ENCODE data around the gene TESK2. TPM values are rescaled to one million over a fixed set of nuclear protein-coding genes. Genes with fewer than 3 reads are reported as not detected.
"Not testable (repeated sequence)": the region's sequence is repeated elsewhere in the genome, so short reads cannot be mapped to it uniquely, and the experiment has no call there.

The TESK2 gene
- total and polyA plus RNA-seq, 2 of the 8 experiments (the other 6 are each of a cell fraction or from before 2014, with no cell fraction given) = 10.8 to 12.6 TPM

DNA sequence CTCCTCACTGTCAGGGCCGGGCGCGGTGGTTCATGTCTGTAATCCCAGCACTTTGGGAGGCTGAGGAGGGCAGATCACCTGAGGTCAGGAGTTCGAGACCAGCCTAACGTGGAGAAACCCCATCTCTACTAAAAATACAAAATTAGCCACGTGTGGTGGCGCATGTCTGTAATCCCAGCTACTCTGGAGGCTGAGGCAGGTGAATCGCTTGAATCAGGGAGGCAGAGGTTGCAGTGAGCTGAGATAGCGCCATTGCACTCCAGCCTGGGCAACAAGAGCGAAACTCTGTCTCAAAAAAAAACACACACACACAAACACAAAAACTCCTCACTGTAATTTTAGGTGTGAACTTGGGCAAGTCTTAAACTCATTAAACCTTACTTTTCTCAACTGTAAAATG is 33.0 kb upstream of the TESK2 start:
- H3K23ac ChIP-seq (ENCODE audit: insufficient read length); H3K18ac ChIP-seq (ENCODE audit: extremely low read depth, low read length); H2BK120ac ChIP-seq (replicated peaks; ENCODE audit: low read depth, low read length); H3K27ac ChIP-seq (ENCODE audit: low read depth, low read length); H4K5ac ChIP-seq (ENCODE audit: insufficient read length, low read depth, low read length); H3K4me2 ChIP-seq (ENCODE audit: insufficient read depth in 1 of 2, low read depth in 2 of 2, low read length in 2 of 2); H3K56ac ChIP-seq (replicated peaks; ENCODE audit: insufficient read length, low read depth, low read length); H2BK20ac ChIP-seq (ENCODE audit: low read length); H3K23me2 ChIP-seq (ENCODE audit: low read depth, low read length); H3K9me3 ChIP-seq (ENCODE audit: insufficient read depth in 2 of 2, low read depth in 1 of 2, low read length in 1 of 2); H3K14ac ChIP-seq (ENCODE audit: insufficient read length); H3K4ac ChIP-seq (replicated peaks; ENCODE audit: insufficient read length, low read depth, low read length); H2AK5ac ChIP-seq (ENCODE audit: low read depth, low read length); H3K9ac ChIP-seq (replicated peaks in 1 of 4; ENCODE audit: extremely low read depth in 1 of 4, low read depth in 3 of 4, low read length in 3 of 4); DNase-seq (ENCODE audit: low read depth in 1 of 2, low spot score in 2 of 2); H4K8ac ChIP-seq (ENCODE audit: extremely low read depth, insufficient read depth, low read length); H2BK15ac ChIP-seq (ENCODE audit: low read length); H2BK12ac ChIP-seq (ENCODE audit: low read depth, low read length); H3K36me3 ChIP-seq (ENCODE audit: control insufficient read depth in 2 of 4, insufficient read depth in 4 of 4, low read length in 3 of 4); H2AFZ ChIP-seq (ENCODE audit: low read length); H2BK5ac ChIP-seq (ENCODE audit: low read depth, low read length); H3K79me1 ChIP-seq (ENCODE audit: low read depth, low read length); FAIRE-seq; H3K4me3 ChIP-seq (ENCODE audit: extremely low read depth in 1 of 4, insufficient read depth in 2 of 4, low read depth in 3 of 4, low read length in 4 of 4); H3K27me3 ChIP-seq (replicated peaks in 1 of 4; ENCODE audit: control insufficient read depth in 3 of 4, extremely low read depth in 1 of 4, insufficient read depth in 3 of 4, low read length in 3 of 4); H4K91ac ChIP-seq (replicated peaks; ENCODE audit: insufficient read length, low read length): not testable (repeated sequence)
- Histone ChIP-seq H4K20me1 (replicated peaks in 1 of 2; ENCODE audit: control insufficient read depth in 1 of 2, insufficient read depth in 2 of 2, low read length in 2 of 2) (peaks cover 9 to 12% of the 10 kb centered on the region in 2 experiments), H3K79me2 (ENCODE audit: control insufficient read depth in 1 of 2, insufficient read depth in 2 of 2, low read length in 2 of 2) (peaks cover 25 to 31% of the 10 kb centered on the region in 2 experiments), H3K4me1 (replicated peaks in 1 of 4; ENCODE audit: control insufficient read depth in 3 of 4, insufficient read depth in 4 of 4, low read length in 3 of 4) (peaks cover 2 to 12% (median 5%) of the 10 kb centered on the region in 4 experiments; a peak in 5 of 7 replicates)
- WGBS, 2 experiments (ENCODE audit: extremely low coverage in 1 of 2, insufficient coverage in 1 of 2, insufficient read length in 1 of 2, insufficient replicate concordance in 2 of 2, low coverage in 1 of 2, low lambda C conversion rate in 2 of 2, missing lambda C conversion rate in 1 of 2) = 89% methylated on average over 10 of the region's 10 CpGs; no CpG with 5 or more reads in 1 of the 2 experiments
- CTCF ChIA-PET (ENCODE audit: partially characterized antibody) = interaction anchor here (0.6 to 2.2 kb wide), 5 partner anchors 13 to 878 kb away, joined by 3 to 18 read pairs (median 4); no protein-coding TSS in a partner anchor
- POLR2A ChIA-PET (ENCODE audit: partially characterized antibody) = interaction anchor here (0.6 to 13.3 kb wide), 11 partner anchors 18 to 232 kb away, joined by 3 to 741 read pairs (median 6); partner anchors contain the start of genes AKR1A1, CCDC163, MMACHC and NASP

DNA sequence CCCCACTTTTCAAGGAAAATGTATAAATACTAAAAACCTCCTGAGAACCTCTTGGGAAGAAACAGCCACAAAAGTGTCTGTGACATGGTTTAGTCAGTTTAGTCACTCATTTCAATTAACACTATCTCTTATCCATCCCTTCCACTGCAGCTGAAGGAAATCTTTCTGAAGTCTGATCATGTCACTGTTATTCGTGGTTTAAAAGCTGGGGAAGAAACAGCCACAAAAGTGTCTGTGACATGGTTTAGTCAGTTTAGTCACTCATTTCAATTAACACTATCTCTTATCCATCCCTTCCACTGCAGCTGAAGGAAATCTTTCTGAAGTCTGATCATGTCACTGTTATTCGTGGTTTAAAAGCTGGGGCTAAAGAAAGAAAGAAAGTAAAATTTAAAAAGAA is 32.6 kb upstream of the TESK2 start:
- not testable (repeated sequence) for H3K4me3 ChIP-seq (ENCODE audit: extremely low read depth in 1 of 4, insufficient read depth in 2 of 4, low read depth in 3 of 4, low read length in 4 of 4); H3K9me3 ChIP-seq (ENCODE audit: insufficient read depth in 2 of 2, low read depth in 1 of 2, low read length in 1 of 2); DNase-seq (ENCODE audit: low read depth in 1 of 2, low spot score in 2 of 2); H3K4me2 ChIP-seq (ENCODE audit: insufficient read depth in 1 of 2, low read depth in 2 of 2, low read length in 2 of 2); H2BK120ac ChIP-seq (replicated peaks; ENCODE audit: low read depth, low read length); H4K91ac ChIP-seq (replicated peaks; ENCODE audit: insufficient read length, low read length); H2AK5ac ChIP-seq (ENCODE audit: low read depth, low read length); H3K18ac ChIP-seq (ENCODE audit: extremely low read depth, low read length); H2BK15ac ChIP-seq (ENCODE audit: low read length); H3K23ac ChIP-seq (ENCODE audit: insufficient read length); H3K27me3 ChIP-seq (replicated peaks in 1 of 4; ENCODE audit: control insufficient read depth in 3 of 4, extremely low read depth in 1 of 4, insufficient read depth in 3 of 4, low read length in 3 of 4); H4K5ac ChIP-seq (ENCODE audit: insufficient read length, low read depth, low read length); H3K9ac ChIP-seq (replicated peaks in 1 of 4; ENCODE audit: extremely low read depth in 1 of 4, low read depth in 3 of 4, low read length in 3 of 4); H3K27ac ChIP-seq (ENCODE audit: low read depth, low read length); H3K14ac ChIP-seq (ENCODE audit: insufficient read length); H2BK12ac ChIP-seq (ENCODE audit: low read depth, low read length); H3K23me2 ChIP-seq (ENCODE audit: low read depth, low read length); H2BK20ac ChIP-seq (ENCODE audit: low read length); H2BK5ac ChIP-seq (ENCODE audit: low read depth, low read length); H3K79me1 ChIP-seq (ENCODE audit: low read depth, low read length); H3K56ac ChIP-seq (replicated peaks; ENCODE audit: insufficient read length, low read depth, low read length); FAIRE-seq; H3K4ac ChIP-seq (replicated peaks; ENCODE audit: insufficient read length, low read depth, low read length); H4K8ac ChIP-seq (ENCODE audit: extremely low read depth, insufficient read depth, low read length); H2AFZ ChIP-seq (ENCODE audit: low read length)
- H3K4me1 ChIP-seq (replicated peaks in 1 of 4; ENCODE audit: control insufficient read depth in 3 of 4, insufficient read depth in 4 of 4, low read length in 3 of 4) = peaks cover 2 to 12% (median 5%) of the 10 kb centered on the region in 4 experiments; a peak in 5 of 7 replicates
- CTCF ChIA-PET (ENCODE audit: partially characterized antibody) = interaction anchor here (1.4 to 2.7 kb wide), 4 partner anchors 11 to 47 kb away, joined by 3 to 18 read pairs (median 10); no protein-coding TSS in a partner anchor
- 85% methylated on average over 2 of the region's 2 CpGs; no CpG with 5 or more reads in 1 of the 2 experiments for WGBS, 2 experiments (ENCODE audit: extremely low coverage in 1 of 2, insufficient coverage in 1 of 2, insufficient read length in 1 of 2, insufficient replicate concordance in 2 of 2, low coverage in 1 of 2, low lambda C conversion rate in 2 of 2, missing lambda C conversion rate in 1 of 2)
- POLR2A ChIA-PET (ENCODE audit: partially characterized antibody) = interaction anchor here (0.9 to 13.3 kb wide), 9 partner anchors 18 to 217 kb away, joined by 3 to 741 read pairs (median 28); partner anchors contain the start of genes AKR1A1, CCDC163, HPDL and MMACHC
- H3K79me2 ChIP-seq (ENCODE audit: control insufficient read depth in 1 of 2, insufficient read depth in 2 of 2, low read length in 2 of 2) = peaks cover 29 to 35% of the 10 kb centered on the region in 2 experiments
- H4K20me1 ChIP-seq (replicated peaks in 1 of 2; ENCODE audit: control insufficient read depth in 1 of 2, insufficient read depth in 2 of 2, low read length in 2 of 2) = peaks cover 9 to 16% of the 10 kb centered on the region in 2 experiments
- H3K36me3 ChIP-seq (ENCODE audit: control insufficient read depth in 2 of 4, insufficient read depth in 4 of 4, low read length in 3 of 4) = peaks cover 0 to 12% (median 4%) of the 10 kb centered on the region in 4 experiments; a peak in 3 of 8 replicates
